Hepatocyte (in vitro differentiated cells): Measurements from ENCODE around the gene TCOF1.

ENCODE experiments used
- EZH2 ChIP-seq: fragments of 200-600 bp; sonication (generic); IDR thresholded peaks from 2 replicates; pipeline ENCODE4 v1.6.1; 2016; ENCODE audit warnings: antibody characterized with exemption, mild to moderate bottlenecking, borderline replicate concordance
- TF ChIP-seq, protein P1 (sequence below): fragments of 200-600 bp; sonication (generic); IDR thresholded peaks from 2 replicates; pipeline ENCODE4 v1.5.1; 2016; ENCODE audit warnings: antibody characterized with exemption, mild to moderate bottlenecking; ENCODE audit not compliant: poor library complexity

DNA sequence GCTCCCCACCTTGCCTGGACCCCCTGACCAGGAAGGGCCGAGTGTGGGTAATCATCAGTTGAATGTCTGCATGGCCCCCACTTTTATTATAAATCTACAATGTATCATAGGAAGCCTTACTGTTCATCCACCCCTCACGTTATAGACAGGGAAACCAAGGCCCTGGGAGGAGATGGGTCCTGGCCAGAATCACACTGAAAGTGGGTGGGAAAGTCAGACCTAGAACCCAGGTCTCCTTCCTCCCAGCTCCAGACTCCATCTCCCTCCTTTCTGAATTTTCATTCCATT lies 38.1 kb downstream of the TCOF1 start:
- TF ChIP-seq, protein P1, sequence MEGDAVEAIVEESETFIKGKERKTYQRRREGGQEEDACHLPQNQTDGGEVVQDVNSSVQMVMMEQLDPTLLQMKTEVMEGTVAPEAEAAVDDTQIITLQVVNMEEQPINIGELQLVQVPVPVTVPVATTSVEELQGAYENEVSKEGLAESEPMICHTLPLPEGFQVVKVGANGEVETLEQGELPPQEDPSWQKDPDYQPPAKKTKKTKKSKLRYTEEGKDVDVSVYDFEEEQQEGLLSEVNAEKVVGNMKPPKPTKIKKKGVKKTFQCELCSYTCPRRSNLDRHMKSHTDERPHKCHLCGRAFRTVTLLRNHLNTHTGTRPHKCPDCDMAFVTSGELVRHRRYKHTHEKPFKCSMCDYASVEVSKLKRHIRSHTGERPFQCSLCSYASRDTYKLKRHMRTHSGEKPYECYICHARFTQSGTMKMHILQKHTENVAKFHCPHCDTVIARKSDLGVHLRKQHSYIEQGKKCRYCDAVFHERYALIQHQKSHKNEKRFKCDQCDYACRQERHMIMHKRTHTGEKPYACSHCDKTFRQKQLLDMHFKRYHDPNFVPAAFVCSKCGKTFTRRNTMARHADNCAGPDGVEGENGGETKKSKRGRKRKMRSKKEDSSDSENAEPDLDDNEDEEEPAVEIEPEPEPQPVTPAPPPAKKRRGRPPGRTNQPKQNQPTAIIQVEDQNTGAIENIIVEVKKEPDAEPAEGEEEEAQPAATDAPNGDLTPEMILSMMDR: no peak
- TF ChIP-seq EZH2: no peak
